Colonic mucosa (tissue), 4 donors: Measurements from ENCODE around the gene VILL. TPM values are rescaled to one million over a fixed set of nuclear protein-coding genes. Genes with fewer than 3 reads are reported as not detected.

Experiments
- DNase-seq: peaks from one replicate; pipeline ENCODE4 v3.0.0-alpha.2; 2020
- H3K27ac ChIP-seq: fragments of 200-600 bp; one replicate; pipeline ENCODE4 v1.8.0; 2021
- H3K27me3 ChIP-seq: fragments of 200-600 bp; one replicate; pipeline ENCODE4 v1.8.0; 2021
- H3K36me3 ChIP-seq: fragments of 200-600 bp; one replicate; pipeline ENCODE4 v1.8.0; 2021
- H3K4me1 ChIP-seq: fragments of 200-600 bp; one replicate; pipeline ENCODE4 v1.8.0; 2021; ENCODE audit warnings: mild to moderate bottlenecking
- H3K4me3 ChIP-seq: fragments of 200-600 bp; one replicate; pipeline ENCODE4 v1.8.0; 2021
- H3K9ac ChIP-seq, 2 donors: one replicate each; pipeline ENCODE4 v1.7.0; 2013; ENCODE audit warnings: control low read depth in 2 of 2, low read depth in 2 of 2, low read length in 2 of 2
- H3K9me3 ChIP-seq: fragments of 200-600 bp; one replicate; pipeline ENCODE4 v1.8.0; 2021
- CTCF ChIP-seq: fragments of 200-600 bp; IDR thresholded peaks from one replicate; pipeline ENCODE4 v1.8.0; 2022; ENCODE audit warnings: antibody characterized with exemption, mild to moderate bottlenecking
- intact Hi-C: fragments of 100-400 bp; cut with DNase I; formaldehyde crosslinking; loops from one replicate; pipeline ENCODE4 v1.14.1; 2022
- total RNA-seq, 2 donors: library from RNA; stranded (reverse); fragmentation: NEBNext Ultra II Directional in 1 of 2; extraction: Animal tissue kit (Norgen Biotek cat#: 25700) in 1 of 2; gene quantifications; one replicate each; pipeline ENCODE4 v1.2.1, GENCODE V29; 2021
- donor health status: healthy.
- donor health status: DM: no; HTN: no; CAD: no.
- donor health status: DM: no; HTN: no; CAD: no.

Gene VILL
- total RNA-seq, 2 donors from 2014 or later: 155 to 166 TPM

- Histone ChIP-seq H3K27me3 (no peaks in the 10 kb centered on the region), H3K9me3 (no peaks in the 10 kb centered on the region), H3K36me3 (no peaks in the 10 kb centered on the region), H3K4me1 (peaks cover 8% of the 10 kb centered on the region), H3K27ac (peak overlapping the region; percentile 57), H3K4me3 (no peak overlapping the region), H3K9ac (peak overlapping the region in 1 of 2 donors; percentile 72)
- TF ChIP-seq CTCF: no peak
- intact Hi-C loops: loop anchor here (2.0 kb wide), 1 partner anchor 36 kb away; no protein-coding TSS in a partner anchor
- peak; percentile 46 for DNase-seq
Observed at GRCh38 chr3:38040401-38040800, 49.8 kb downstream of the VILL start.

- peaks cover 8% of the 10 kb centered on the region for H3K4me1 ChIP-seq
- no peaks in the 10 kb centered on the region for H3K36me3 ChIP-seq
- no peak overlapping the region for H3K27ac ChIP-seq
- H3K9me3 ChIP-seq: no peaks in the 10 kb centered on the region
- no peak for DNase-seq
- TF ChIP-seq CTCF: no peak
- H3K27me3 ChIP-seq: no peaks in the 10 kb centered on the region
- no peak overlapping the region for H3K4me3 ChIP-seq
- intact Hi-C loops: no loop called here
- no peak overlapping the region for H3K9ac ChIP-seq
Observed at GRCh38 chr3:38043486-38043885, 52.9 kb downstream of the VILL start.

GRCh38 chr3:38046027-38046426 is 55.4 kb downstream of the VILL start:
- no peak overlapping the region for H3K9ac ChIP-seq
- intact Hi-C loops: no loop called here
- no peaks in the 10 kb centered on the region for H3K4me1 ChIP-seq
- no peak for TF ChIP-seq CTCF
- H3K27me3 ChIP-seq: no peaks in the 10 kb centered on the region
- no peaks in the 10 kb centered on the region for H3K9me3 ChIP-seq
- DNase-seq: no peak
- H3K27ac ChIP-seq: no peak overlapping the region
- H3K36me3 ChIP-seq: no peaks in the 10 kb centered on the region
- H3K4me3 ChIP-seq: no peak overlapping the region

GRCh38 chr3:38046821-38047220 is 56.2 kb downstream of the VILL start:
- H3K27ac ChIP-seq: no peak overlapping the region
- TF ChIP-seq CTCF: no peak
- DNase-seq: no peak
- H3K4me1 ChIP-seq: no peaks in the 10 kb centered on the region
- no peaks in the 10 kb centered on the region for H3K9me3 ChIP-seq
- no peak overlapping the region for H3K9ac ChIP-seq
- no peaks in the 10 kb centered on the region for H3K36me3 ChIP-seq
- H3K4me3 ChIP-seq: no peak overlapping the region
- no peaks in the 10 kb centered on the region for H3K27me3 ChIP-seq
- intact Hi-C loops: no loop called here

GRCh38 chr3:38047896-38048295 is 57.3 kb downstream of the VILL start:
- intact Hi-C loops: no loop called here

More at GRCh38 chr3:38047896-38048295, 57.3 kb downstream of the VILL start:
- Histone ChIP-seq H3K9ac (no peak overlapping the region), H3K36me3 (no peaks in the 10 kb centered on the region), H3K27ac (no peak overlapping the region), H3K27me3 (no peaks in the 10 kb centered on the region), H3K4me3 (no peak overlapping the region), H3K9me3 (no peaks in the 10 kb centered on the region), H3K4me1 (no peaks in the 10 kb centered on the region)
- TF ChIP-seq CTCF: no peak
- DNase-seq: no peak
